CD4-positive, alpha-beta T cell treated with Interleukin-17A for 1 hour (primary cell): ENCODE measurements around the gene SENP5.
A peak's percentile ranks its signal among the peaks of the same experiment; 100 is the strongest.

Source experiments
- DNase-seq: peaks from one replicate; pipeline ENCODE4 v3.0.0-alpha.2; 2020

The SENP5 gene

DNA sequence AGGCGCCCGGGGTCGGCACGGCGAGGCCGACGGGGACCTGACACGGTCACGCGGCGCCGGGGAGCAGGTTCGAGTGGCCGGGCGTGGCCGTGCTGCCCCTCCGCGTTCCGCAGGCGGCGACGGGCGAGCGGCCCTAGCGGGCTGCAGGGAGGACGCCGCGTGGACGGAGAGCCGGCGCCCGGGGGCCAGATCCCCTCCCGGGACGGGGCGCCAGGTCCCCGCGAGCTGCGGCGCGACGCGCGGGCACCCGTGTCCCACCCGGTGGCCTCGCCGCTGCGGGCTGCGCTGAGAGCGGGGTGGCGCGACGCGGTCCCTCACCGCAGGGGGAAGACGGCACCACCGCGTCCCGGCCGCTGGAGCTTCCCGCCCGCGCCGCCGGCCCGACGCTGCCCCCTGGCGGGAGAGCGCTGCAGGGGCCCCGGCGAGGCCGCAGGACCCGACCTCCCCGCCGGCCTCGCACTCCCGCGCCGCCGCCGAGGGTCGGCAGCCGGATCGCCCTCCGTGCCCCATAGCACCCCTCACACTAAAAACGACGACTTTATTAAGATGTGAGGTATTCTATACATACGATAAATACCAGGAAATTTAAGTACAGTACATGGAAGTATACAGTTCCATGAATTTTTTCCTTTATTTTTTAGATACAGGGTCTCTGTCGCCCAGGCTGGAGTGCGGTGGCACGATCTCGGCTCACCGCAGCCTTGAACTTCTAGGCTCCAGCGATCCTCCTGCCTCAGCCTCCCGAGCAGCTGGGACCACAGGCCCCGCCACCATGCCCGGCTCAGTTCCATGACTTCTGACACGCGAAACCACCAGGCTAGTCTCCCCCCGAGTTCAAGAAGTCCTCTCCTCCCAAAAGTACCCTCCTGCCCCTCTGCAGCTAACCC is 102.2 kb downstream of the SENP5 start:
- DNase-seq = peak; percentile 66

DNA sequence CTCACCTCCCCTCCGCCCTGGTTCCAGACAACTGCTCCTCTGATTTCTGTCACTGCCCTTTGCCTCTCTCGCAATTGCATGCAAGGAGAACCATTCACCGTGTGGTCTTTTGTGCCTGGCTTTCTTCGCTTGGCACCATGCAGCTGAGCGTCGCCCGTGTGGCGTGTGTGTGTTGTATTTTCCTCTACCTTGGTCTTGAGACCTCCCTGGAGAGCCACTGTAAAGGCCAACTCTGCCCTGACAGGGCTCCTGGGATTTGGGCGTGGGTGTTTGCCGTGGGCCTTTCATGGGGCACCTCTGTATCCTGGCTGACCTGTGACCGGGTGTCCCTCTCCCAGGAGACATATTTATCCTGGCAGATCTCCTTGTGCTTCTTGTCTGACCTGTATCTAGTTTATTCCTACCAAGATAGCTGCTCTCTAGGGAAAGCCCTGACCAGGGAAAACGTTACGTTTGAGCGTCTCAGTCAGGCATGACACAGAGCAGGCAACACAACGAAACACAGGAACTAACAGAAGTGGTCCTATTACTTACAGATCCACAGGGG is 102.9 kb downstream of the SENP5 start:
- no peak for DNase-seq

DNA sequence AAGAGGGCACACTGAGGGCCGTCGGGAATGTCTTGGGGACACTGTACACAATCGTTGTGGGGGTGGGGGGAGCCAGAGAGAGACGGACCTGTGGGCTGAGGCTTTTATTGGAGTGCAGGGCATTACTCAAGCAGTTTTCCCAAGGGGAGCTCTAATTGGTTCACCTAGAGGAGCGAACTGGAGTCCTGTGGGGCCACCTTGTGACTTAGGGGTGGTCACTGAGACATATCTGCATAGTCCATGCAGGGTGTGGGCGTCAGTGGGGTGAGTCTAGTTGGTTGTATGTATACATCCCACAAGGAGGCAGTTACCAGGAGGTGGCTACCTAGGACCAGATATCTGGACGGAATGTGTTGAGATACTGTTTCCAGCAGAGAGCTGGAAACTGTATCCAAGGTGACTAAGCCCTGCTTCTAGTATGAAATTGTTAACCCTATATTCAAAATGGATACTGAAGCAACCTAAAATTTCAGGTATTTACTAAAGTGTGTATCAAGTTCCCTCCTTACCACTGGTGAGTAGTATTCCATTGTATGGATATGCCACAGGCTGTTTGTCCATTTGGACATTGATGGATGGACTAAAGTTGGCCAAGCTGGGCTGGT is 103.5 kb downstream of the SENP5 start:
- no peak for DNase-seq

DNA sequence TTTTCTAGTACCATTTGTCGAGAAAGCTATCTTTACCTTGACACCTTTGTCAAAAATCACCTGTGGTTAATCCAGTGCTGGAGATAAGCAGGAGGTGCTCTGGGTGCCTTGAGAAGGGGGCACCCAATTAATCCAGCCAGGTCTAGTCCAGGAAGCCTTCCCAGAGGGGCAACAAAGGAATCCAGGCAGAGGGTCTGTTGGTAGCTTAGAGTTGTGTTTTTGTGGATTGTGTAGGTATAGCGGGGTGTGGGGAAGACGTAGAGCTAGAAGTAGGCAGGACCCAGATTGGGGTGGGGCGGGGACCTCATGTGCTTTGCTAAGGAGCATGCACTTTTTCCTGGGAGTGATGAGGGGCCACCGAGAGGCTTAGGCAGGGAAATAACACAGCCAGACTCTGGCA is 106.9 kb downstream of the SENP5 start:
- DNase-seq = no peak

DNA sequence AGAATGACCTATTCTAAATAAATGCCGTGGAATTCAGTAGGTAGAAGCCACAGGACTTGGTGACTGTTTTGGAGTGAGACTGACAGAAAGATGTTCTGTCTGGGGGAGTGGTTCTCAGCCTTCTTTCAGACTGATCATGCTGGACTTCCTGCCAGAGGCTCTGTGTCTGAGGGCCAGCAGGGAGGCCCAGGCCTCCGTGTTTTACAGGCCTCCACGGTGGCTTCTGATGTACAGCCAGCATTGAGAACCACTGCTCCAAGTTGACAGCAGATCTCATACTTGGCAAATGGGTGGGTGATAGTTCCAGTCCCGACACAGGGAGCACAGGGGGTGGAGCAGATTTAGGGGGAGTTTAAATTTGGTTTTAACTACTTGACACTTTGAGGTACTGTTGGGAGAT is 107.6 kb downstream of the SENP5 start:
- DNase-seq = no peak

DNA sequence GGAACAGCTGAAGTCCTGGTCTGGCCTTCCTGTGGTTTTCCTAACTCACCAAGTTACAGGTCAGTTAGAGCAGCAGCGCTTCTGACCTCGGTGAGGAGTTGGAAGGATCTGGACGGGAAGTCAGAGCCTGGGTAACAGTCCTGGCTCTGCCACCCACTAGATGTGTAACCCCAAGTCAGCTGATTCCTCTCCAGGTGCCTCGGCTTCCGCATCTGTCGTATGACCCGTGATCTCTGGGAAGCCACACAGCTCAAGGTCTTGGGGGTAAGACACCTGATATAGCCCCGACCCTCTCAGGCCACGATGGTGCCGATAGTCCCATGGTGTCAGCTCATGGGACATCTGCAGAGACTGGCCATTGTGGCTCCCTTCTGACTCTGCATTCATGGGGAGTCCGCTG is 109.2 kb downstream of the SENP5 start:
- DNase-seq = no peak

DNA sequence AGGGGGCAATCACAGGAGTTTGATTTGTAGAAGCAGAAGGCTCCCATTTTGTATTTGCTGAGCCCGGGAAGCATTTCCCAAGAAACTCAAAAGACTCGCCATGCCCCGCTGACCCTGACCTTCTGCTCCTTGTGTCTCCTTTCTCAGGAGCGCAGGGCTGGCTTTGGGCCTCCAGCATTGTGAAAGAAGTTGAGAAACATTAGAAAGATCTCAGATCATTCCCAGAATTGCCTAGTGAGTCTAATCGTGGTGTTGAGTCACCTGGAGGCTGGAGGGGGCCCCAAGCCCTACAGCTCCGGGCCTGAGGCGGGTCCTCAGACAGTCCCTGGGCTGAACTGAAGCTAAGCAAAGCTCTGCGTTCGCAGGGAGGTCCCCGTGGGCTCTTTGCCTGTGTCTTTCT is 111.8 kb downstream of the SENP5 start:
- DNase-seq = no peak

DNA sequence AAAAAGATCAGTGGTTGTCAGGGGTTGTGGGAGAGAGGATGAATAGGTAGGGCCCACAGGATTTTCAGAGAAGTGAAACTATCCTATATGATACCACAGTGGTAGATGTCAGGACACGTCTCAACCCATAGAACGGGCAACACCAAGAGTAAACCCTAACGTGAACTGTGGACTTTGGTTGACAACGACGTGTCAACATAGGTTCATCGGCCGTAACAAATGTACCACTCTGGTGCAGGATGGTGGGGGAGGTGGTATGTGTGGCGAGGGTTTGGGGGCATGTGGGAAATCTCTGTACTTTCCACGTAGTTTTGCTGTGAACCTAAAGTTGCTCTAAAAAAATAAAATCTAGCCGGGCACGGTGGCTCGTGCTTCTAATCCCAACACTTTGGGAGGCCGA is 113.9 kb downstream of the SENP5 start:
- no peak for DNase-seq

DNA sequence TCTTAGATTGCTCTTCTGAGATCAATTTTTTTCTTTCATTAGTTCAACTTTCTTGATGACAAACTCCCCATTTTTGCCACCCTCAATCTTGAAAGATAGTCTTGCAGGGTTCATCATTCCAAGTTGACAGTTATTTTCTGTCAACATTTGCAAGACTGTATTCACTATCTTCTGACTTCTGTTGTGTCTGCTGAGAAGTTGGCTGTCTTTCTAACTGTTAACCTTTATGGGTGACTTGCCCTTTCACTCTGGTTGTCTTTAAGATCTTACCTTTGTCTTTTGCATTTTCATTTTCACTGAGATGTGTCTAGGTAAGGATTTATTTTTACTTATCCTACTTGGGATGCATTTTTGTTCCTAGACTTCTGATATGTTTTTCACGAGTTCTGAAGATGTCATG is 115.5 kb downstream of the SENP5 start:
- DNase-seq = no peak
